ENCODE measurements around the gene CHPF.
A peak's percentile ranks its signal among the peaks of the same experiment; 100 is the strongest.

The CHPF gene

DNA sequence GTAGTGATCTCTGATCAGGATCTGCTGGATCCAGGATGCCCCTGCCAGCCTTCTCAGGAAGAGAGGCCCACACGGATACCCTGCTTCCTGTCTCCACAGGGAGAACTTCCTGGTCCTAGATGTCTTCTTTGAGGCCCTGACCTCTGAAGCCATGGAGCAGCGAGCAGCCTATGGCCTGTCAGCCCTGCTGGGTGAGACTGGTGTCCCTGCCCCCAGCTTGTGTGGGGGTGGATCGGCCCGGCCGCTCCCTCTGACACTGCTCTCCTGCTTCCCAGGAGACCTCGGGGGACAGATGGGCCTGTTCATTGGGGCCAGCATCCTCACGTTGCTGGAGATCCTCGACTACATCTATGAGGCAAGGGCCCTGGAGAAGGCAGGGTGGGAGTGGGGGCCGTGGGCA, 6.6 kb downstream of the CHPF start:
- Histone ChIP-seq H3K27ac (no peak overlapping the region), H3K4me1 (peaks cover 10 to 49% (median 33%) of the 10 kb centered on the region in 10 experiments; a peak in 19 of 20 replicates)

GRCh38 chr2:219536425-219536824, 7.2 kb downstream of the CHPF start:
- Histone ChIP-seq H3K9me3 (replicated peaks in 1 of 11) (no peaks in the 10 kb centered on the region), H3K4me2 (no peak overlapping the region), H3K36me3 (peaks cover 0 to 19% (median 10%) of the 10 kb centered on the region in 11 experiments; a peak in 7 of 22 replicates), H3K27me3 (no peaks in the 10 kb centered on the region; a peak in 1 of 22 replicates), H3K9ac (no peak overlapping the region), H3K4me1 (peaks cover 9 to 43% (median 29%) of the 10 kb centered on the region in 10 experiments; a peak in 18 of 20 replicates), H4K20me1 (peaks cover 0 to 53% (median 15%) of the 10 kb centered on the region in 11 experiments; a peak in 13 of 22 replicates), H3K27ac (no peak overlapping the region), H3K4me3 (no peak overlapping the region)
- TF ChIP-seq Cebpa-rat (IDR thresholded peaks at IDR 0.05): no peak

More for the DNA sequence above, 6.6 kb downstream of the CHPF start:
- Histone ChIP-seq H3K4me3 (no peak overlapping the region), H3K36me3 (peaks cover 0 to 19% (median 10%) of the 10 kb centered on the region in 11 experiments; a peak in 7 of 22 replicates), H3K4me2 (peak overlapping the region in 5 of 11 experiments; percentile 16 to 39 (median 23); a peak in 7 of 22 replicates), H3K9me3 (replicated peaks in 1 of 11) (no peaks in the 10 kb centered on the region), H4K20me1 (peaks cover 0 to 53% (median 18%) of the 10 kb centered on the region in 11 experiments; a peak in 16 of 22 replicates), H3K9ac (peak overlapping the region in 2 of 11 experiments; percentile 17 to 46; a peak in 1 of 22 replicates), H3K27me3 (peaks cover 1 to 4% (median 2%) of the 10 kb centered on the region in 11 experiments; a peak in 15 of 22 replicates)
- no peak for TF ChIP-seq Cebpa-rat (IDR thresholded peaks at IDR 0.05)

- Histone ChIP-seq H3K27me3 (peaks cover 9 to 10% (median 9%) of the 10 kb centered on the region in 11 experiments), H3K9me3 (replicated peaks in 1 of 11) (no peaks in the 10 kb centered on the region), H3K4me2 (no peak overlapping the region), H3K27ac (no peak overlapping the region), H3K4me3 (no peak overlapping the region), H3K36me3 (peaks cover 0 to 5% (median 0%) of the 10 kb centered on the region in 11 experiments; a peak in 3 of 22 replicates), H4K20me1 (peaks cover 0 to 45% (median 0%) of the 10 kb centered on the region in 11 experiments; a peak in 9 of 22 replicates), H3K9ac (no peak overlapping the region), H3K4me1 (peaks cover 9 to 31% (median 27%) of the 10 kb centered on the region in 10 experiments; a peak in 18 of 20 replicates)
- no peak for TF ChIP-seq Cebpa-rat (IDR thresholded peaks at IDR 0.05)
Measured at GRCh38 chr2:219533930-219534661, 9.5 kb downstream of the CHPF start.

DNA sequence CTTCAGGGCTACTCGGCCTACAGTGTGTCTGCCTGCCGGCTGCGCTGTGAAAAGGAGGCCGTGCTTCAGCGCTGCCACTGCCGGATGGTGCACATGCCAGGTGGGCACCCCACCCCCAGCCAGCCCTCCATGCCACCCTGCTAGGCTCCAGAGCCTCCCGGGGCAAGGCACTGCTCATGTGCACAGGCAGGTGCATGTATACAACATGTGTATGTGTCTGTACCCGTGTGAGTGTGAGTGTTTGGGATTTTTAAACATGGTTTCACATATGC, 11.3 kb downstream of the CHPF start:
- peaks cover 26 to 28% (median 27%) of the 10 kb centered on the region in 11 experiments for H3K27me3 ChIP-seq
- H3K9me3 ChIP-seq (replicated peaks in 1 of 11): no peaks in the 10 kb centered on the region
- peaks cover 0 to 13% (median 11%) of the 10 kb centered on the region in 10 experiments; a peak in 15 of 20 replicates for H3K4me1 ChIP-seq
- TF ChIP-seq Cebpa-rat (IDR thresholded peaks at IDR 0.05): no peak
- H3K27ac ChIP-seq: no peak overlapping the region
- no peaks in the 10 kb centered on the region for H3K36me3 ChIP-seq
- no peak overlapping the region for H3K9ac ChIP-seq
- H3K4me2 ChIP-seq: no peak overlapping the region
- no peak overlapping the region for H3K4me3 ChIP-seq
- H4K20me1 ChIP-seq: peaks cover 0 to 29% (median 0%) of the 10 kb centered on the region in 11 experiments; a peak in 6 of 22 replicates

DNA sequence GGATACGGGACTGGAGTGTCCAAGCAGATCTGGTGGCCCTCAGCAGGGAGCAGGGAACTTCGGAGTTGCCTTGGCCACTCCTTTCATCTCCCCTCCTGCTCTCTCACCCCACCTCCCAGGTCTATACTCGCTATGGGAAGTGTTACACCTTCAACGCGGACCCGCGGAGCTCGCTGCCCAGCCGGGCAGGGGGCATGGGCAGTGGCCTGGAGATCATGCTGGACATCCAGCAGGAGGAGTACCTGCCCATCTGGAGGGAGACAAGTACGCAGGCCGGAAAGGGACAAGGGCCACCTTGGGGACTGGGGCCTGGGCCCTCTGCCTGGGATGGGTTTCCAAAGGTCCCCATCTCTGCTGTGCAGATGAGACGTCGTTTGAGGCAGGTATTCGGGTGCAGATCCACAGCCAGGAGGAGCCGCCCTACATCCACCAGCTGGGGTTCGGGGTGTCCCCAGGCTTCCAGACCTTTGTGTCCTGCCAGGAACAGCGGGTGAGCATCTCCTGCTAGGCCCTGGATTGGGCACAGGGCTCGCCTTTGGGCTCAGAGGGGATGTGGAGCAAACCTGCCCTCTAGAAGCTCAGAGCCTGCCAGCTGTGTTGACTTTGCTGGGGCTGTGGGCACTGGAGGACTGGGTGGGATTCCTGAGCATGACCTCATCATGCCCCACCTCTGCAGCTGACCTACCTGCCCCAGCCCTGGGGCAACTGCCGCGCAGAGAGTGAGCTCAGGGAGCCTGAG, 11.8 kb downstream of the CHPF start:
- Histone ChIP-seq H3K27ac (no peak overlapping the region), H3K4me3 (no peak overlapping the region), H3K9ac (no peak overlapping the region), H3K36me3 (no peaks in the 10 kb centered on the region), H3K4me2 (no peak overlapping the region), H4K20me1 (peaks cover 0 to 28% (median 0%) of the 10 kb centered on the region in 11 experiments; a peak in 7 of 22 replicates), H3K4me1 (peaks cover 0 to 8% (median 6%) of the 10 kb centered on the region in 10 experiments; a peak in 15 of 20 replicates), H3K9me3 (replicated peaks in 1 of 11) (no peaks in the 10 kb centered on the region), H3K27me3 (peaks cover 31 to 33% (median 32%) of the 10 kb centered on the region in 11 experiments)
- TF ChIP-seq Cebpa-rat (IDR thresholded peaks at IDR 0.05): no peak

DNA sequence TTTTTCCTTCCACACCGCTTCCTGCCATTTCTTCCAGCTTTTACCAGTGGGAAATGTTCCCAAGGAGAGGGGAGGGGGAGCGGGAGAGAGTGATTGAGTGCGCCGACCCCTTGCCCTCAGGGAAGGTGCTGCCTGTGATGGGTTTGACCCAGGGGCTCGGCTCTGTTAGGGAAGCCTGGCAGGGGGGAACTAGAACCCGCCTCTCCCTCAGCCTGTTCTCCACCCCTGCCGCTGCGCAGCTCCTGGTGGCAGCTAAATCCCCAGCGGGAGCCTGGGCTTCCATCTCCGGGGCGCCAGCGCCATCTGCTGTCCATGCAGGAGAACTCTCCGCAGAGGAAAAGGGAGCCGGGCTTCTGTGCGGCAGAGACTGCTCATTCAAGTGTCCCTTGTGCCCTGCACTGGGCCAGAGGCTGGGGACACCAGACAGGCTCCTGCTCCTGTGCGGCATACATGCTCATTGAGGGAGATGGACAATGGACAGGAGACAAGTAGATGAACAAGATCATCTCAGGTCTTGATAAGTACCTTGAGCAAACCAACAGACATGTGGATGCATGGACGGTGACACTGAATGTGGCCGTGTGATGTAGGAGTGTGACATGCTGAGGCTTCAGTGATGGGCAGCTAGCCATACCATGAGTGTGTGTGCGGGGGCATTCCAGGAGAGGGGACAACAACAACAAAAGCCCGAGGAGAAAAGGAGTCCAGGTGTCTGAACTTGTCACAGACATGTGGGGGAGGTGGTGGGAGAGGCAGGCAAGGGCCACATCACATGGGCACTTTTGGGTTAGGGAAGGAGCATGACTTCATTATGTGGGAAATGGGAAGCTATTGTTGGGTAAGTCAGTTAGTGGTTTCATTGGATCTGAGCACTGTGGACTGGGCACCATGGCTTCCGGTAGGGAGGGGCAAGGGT, 13.3 kb downstream of the CHPF start:
- Histone ChIP-seq H3K9ac (peak overlapping the region in 2 of 11 experiments; percentile 25 to 27; a peak in 1 of 22 replicates), H3K27ac (no peak overlapping the region), H3K9me3 (replicated peaks in 1 of 11) (no peaks in the 10 kb centered on the region), H3K27me3 (peaks cover 42 to 48% (median 47%) of the 10 kb centered on the region in 11 experiments), H3K4me3 (no peak overlapping the region), H3K4me1 (peaks cover 0 to 7% (median 5%) of the 10 kb centered on the region in 10 experiments; a peak in 12 of 20 replicates), H3K36me3 (no peaks in the 10 kb centered on the region), H4K20me1 (peaks cover 0 to 36% (median 0%) of the 10 kb centered on the region in 11 experiments; a peak in 8 of 22 replicates), H3K4me2 (peak overlapping the region; percentile 41 to 72 (median 66))
- no peak for TF ChIP-seq Cebpa-rat (IDR thresholded peaks at IDR 0.05)

DNA sequence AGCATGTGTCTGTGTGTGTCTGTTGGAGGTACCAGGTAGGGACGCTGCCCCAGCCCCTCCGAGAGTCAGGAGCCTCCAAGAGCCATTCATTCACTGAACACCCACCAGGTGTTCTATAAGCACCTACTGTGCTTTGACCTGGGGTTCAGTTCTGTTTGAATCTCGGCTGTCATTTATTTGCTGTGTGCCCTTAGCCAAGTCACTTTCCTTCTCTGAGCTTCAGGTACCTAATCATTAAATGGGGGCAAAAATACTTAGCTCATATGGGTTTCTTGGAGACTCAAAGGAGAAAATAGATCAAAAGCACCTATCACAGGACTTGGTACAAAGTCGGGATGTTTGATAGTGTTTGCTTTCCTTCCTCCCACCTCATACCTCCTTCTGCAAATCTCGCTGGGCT, 16.1 kb downstream of the CHPF start:
- Histone ChIP-seq H3K27ac (no peak overlapping the region), H4K20me1 (peaks cover 0 to 37% (median 0%) of the 10 kb centered on the region in 11 experiments; a peak in 8 of 22 replicates), H3K4me2 (no peak overlapping the region), H3K36me3 (no peaks in the 10 kb centered on the region), H3K27me3 (peaks cover 67 to 76% (median 75%) of the 10 kb centered on the region in 11 experiments), H3K4me3 (no peak overlapping the region), H3K9me3 (replicated peaks in 1 of 11) (no peaks in the 10 kb centered on the region), H3K9ac (no peak overlapping the region), H3K4me1 (peaks cover 4 to 20% (median 15%) of the 10 kb centered on the region in 10 experiments; a peak in 17 of 20 replicates)
- no peak for TF ChIP-seq Cebpa-rat (IDR thresholded peaks at IDR 0.05)

GRCh38 chr2:219527076-219527394, 16.6 kb downstream of the CHPF start:
- no peaks in the 10 kb centered on the region for H3K36me3 ChIP-seq
- peaks cover 71 to 80% (median 79%) of the 10 kb centered on the region in 11 experiments for H3K27me3 ChIP-seq
- H3K27ac ChIP-seq: no peak overlapping the region
- H3K4me1 ChIP-seq: peaks cover 5 to 23% (median 18%) of the 10 kb centered on the region in 10 experiments; a peak in 18 of 20 replicates
- H3K4me3 ChIP-seq: no peak overlapping the region
- TF ChIP-seq Cebpa-rat (IDR thresholded peaks at IDR 0.05): no peak
- H3K4me2 ChIP-seq: no peak overlapping the region
- no peaks in the 10 kb centered on the region for H3K9me3 ChIP-seq (replicated peaks in 1 of 11)
- no peak overlapping the region for H3K9ac ChIP-seq
- H4K20me1 ChIP-seq: peaks cover 0 to 37% (median 0%) of the 10 kb centered on the region in 11 experiments; a peak in 8 of 22 replicates
